Measurements from ENCODE around the gene HAPLN2.
"Not testable (repeated sequence)": the region's sequence is repeated elsewhere in the genome, so short reads cannot be mapped to it uniquely, and the experiment has no call there.

HAPLN2 gene

DNA sequence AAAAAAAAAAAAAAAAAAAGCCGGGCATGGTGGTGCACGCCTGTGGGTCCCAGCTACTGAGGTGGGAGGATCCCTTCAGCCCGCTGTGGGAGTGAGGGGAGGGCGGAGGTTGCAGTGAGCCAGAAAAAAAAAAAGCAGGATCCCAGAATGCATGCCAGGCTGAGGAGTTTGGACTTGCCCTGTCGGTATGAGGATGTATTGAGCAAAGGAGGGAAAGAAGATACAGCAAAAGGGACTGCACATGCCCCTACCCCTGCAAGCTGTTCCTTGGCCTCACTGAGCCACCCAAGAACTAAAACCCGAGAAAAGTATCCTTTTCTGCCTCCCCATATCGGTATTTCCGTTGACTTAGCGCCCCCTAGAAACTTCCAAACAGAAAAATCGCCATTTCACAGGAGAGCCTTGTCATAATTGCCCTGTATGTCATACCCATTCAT, 16.6 kb upstream of the HAPLN2 start:
- Histone ChIP-seq H3K27me3 (peaks cover 7% of the 10 kb centered on the region), H3K4me1 (ENCODE audit: control insufficient read depth in 1 of 2, insufficient read depth in 1 of 2, low read depth in 1 of 2, low read length in 1 of 2) (peaks cover 14% of the 10 kb centered on the region in 2 experiments), H3K36me3 (no peaks in the 10 kb centered on the region), H3K4me3 (ENCODE audit: low read depth in 1 of 2, low read length in 1 of 2) (no peak overlapping the region), H3K27ac (no peak overlapping the region), H3K9me3 (no peaks in the 10 kb centered on the region)
- TF ChIP-seq, protein P1, sequence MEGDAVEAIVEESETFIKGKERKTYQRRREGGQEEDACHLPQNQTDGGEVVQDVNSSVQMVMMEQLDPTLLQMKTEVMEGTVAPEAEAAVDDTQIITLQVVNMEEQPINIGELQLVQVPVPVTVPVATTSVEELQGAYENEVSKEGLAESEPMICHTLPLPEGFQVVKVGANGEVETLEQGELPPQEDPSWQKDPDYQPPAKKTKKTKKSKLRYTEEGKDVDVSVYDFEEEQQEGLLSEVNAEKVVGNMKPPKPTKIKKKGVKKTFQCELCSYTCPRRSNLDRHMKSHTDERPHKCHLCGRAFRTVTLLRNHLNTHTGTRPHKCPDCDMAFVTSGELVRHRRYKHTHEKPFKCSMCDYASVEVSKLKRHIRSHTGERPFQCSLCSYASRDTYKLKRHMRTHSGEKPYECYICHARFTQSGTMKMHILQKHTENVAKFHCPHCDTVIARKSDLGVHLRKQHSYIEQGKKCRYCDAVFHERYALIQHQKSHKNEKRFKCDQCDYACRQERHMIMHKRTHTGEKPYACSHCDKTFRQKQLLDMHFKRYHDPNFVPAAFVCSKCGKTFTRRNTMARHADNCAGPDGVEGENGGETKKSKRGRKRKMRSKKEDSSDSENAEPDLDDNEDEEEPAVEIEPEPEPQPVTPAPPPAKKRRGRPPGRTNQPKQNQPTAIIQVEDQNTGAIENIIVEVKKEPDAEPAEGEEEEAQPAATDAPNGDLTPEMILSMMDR (IDR thresholded peaks at IDR 0.05), result no peak

DNA sequence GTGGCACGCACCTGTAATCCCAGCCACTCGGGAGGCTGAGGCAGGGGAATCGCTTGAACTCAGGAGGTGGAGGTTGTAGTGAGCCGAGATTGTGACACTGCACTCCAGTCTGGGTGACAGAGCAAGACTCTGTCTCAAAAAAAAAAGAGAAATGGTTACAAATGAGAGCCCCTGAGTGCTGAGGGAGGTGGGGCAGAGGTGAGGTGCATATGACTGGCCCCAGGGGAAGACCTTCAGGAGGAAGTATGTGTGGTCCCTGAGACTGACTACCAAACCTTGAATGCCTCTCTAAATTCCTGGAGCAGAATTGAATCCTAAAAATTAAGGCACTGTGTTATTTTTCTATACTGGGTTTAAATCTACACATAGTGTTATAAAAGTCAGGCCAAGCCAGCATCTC, 11.9 kb upstream of the HAPLN2 start:
- H3K4me1 ChIP-seq (ENCODE audit: control insufficient read depth in 1 of 2, insufficient read depth in 1 of 2, low read depth in 1 of 2, low read length in 1 of 2); H3K9me3 ChIP-seq; H3K36me3 ChIP-seq; H3K4me3 ChIP-seq (ENCODE audit: low read depth in 1 of 2, low read length in 1 of 2); H3K27ac ChIP-seq: not testable (repeated sequence)
- H3K27me3 ChIP-seq, result peaks cover 50% of the 10 kb centered on the region

DNA sequence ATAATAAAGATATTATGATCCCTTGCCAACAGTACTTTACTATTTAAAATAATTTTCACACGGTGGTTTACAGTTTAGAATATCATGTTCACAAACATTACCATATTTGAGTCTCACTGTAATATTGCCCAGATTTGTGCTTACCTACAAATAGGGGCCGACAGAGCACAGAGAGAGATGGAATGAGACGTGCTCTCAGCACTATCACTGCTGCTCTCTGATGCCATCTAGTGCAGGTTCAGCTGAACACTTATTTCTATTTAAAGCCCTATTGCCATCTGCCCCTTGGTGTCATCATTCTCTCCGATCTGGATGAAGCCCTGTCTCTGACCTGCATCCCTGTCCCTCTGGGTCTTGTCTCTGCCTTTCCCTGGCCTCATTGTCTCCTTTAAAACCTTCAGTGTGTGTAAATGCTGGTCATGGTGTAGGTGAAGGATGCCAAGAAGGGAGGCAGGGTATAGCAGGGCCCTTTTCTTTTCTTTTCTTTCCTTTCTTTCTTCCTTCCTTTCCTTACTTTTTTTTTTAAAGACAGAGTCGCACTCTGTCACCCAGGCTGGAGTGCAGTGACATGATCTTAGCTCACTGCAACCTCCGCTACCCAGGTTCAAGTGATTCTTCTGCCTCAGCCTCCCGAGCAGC, 11.1 kb upstream of the HAPLN2 start:
- Histone ChIP-seq H3K27ac (no peak overlapping the region), H3K27me3 (peaks cover 58% of the 10 kb centered on the region), H3K4me1 (ENCODE audit: control insufficient read depth in 1 of 2, insufficient read depth in 1 of 2, low read depth in 1 of 2, low read length in 1 of 2) (no peaks in the 10 kb centered on the region), H3K9me3 (no peaks in the 10 kb centered on the region), H3K4me3 (ENCODE audit: low read depth in 1 of 2, low read length in 1 of 2) (no peak overlapping the region), H3K36me3 (no peaks in the 10 kb centered on the region)
- TF ChIP-seq, protein P1 (IDR thresholded peaks at IDR 0.05), result no peak

DNA sequence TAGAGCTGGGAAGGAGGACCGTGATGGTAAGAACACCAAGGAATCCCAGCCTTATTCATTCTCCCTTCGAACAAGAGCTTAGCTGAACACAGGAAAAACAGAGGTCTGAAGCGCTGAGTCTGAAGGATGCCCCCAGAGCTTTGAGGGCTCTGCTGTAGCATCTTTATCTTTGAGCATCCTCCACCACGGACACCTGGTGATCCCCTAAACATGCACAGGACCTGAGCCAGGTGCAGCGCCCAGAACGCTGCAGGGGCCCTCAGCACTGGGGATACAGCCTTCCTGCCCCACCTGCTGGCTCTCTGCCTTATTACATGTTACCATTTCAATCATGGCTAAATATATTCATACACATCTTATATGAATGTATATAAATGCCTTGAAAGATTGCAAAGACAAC, 10.2 kb upstream of the HAPLN2 start:
- Histone ChIP-seq H3K9me3 (no peaks in the 10 kb centered on the region), H3K27ac (no peak overlapping the region), H3K27me3 (peaks cover 63% of the 10 kb centered on the region), H3K36me3 (no peaks in the 10 kb centered on the region), H3K4me3 (ENCODE audit: low read depth in 1 of 2, low read length in 1 of 2) (no peak overlapping the region), H3K4me1 (ENCODE audit: control insufficient read depth in 1 of 2, insufficient read depth in 1 of 2, low read depth in 1 of 2, low read length in 1 of 2) (no peaks in the 10 kb centered on the region)
- TF ChIP-seq, protein P1 (IDR thresholded peaks at IDR 0.05), result no peak

DNA sequence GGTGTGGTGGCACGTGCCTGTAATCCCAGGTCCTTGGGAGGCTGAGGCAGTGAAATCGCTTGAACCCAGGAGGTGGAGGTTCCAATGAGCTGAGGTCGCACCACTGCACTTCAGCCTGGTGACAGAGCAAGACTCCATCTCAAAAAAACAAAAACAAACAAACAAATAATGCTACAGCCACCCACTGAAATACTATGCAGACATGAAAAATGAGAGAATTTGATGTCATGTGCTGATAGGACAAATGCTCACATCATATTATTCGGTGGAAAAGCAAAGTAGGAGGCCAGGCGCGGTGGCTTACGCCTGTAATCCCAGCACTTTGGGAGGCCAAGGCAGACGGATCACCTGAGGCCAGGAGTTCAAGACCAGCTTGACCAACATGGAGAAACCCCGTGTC, 9.1 kb upstream of the HAPLN2 start:
- not testable (repeated sequence) for H3K4me3 ChIP-seq (ENCODE audit: low read depth in 1 of 2, low read length in 1 of 2); H3K4me1 ChIP-seq (ENCODE audit: control insufficient read depth in 1 of 2, insufficient read depth in 1 of 2, low read depth in 1 of 2, low read length in 1 of 2); H3K9me3 ChIP-seq; H3K27ac ChIP-seq; H3K36me3 ChIP-seq
- peaks cover 73% of the 10 kb centered on the region for H3K27me3 ChIP-seq

DNA sequence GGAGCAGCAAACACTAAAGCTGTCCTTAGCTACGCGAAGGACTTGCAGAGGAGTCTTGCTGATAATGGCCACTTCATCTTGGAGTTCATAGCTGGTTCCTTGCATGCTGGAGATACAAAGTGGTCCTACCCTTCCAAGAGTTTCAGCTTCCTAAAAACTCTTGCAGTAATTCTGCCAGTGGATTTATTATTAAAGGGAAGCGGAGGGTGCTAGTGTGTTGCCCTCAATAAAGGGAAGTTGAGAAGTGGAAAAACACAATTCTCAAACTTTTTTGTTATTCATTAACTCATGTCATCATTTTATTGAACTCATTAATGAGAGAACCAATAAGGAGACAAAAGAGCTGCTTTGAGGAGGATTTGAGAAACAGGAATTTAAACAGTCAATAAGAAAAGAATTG, 6.5 kb upstream of the HAPLN2 start:
- Histone ChIP-seq H3K27ac (no peak overlapping the region), H3K4me3 (ENCODE audit: low read depth in 1 of 2, low read length in 1 of 2) (no peak overlapping the region), H3K4me1 (ENCODE audit: control insufficient read depth in 1 of 2, insufficient read depth in 1 of 2, low read depth in 1 of 2, low read length in 1 of 2) (no peaks in the 10 kb centered on the region), H3K27me3 (peaks cover 91% of the 10 kb centered on the region), H3K36me3 (no peaks in the 10 kb centered on the region), H3K9me3 (no peaks in the 10 kb centered on the region)
- TF ChIP-seq, protein P1 (IDR thresholded peaks at IDR 0.05), result no peak
